ENCODE results near the gene SEPTIN12.

The SEPTIN12 gene

DNA sequence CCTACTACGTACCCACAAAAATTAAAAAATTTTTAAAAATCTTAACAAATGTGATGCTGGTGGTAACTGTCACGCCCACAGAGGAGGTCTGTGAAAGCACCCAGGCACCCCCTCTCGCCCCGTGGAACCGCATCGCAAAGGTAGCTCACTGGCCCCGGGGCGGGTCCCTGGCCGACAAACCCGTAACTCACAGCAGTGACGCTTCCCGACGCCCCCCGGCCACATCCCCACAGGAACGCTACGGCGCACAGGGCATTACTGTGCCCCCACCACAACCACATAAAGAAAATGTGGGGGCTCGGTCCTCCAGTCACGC lies 54.4 kb downstream of the SEPTIN12 start:
- Histone ChIP-seq H3K27me3 (ENCODE audit: insufficient read depth, low read length, poor library complexity) (no peaks in the 10 kb centered on the region), H3K27ac (ENCODE audit: low read length) (peak overlapping the region; percentile 69; the same call in 1 of the 2 replicates)

GRCh38 chr16:4733211-4733742 lies 54.9 kb downstream of the SEPTIN12 start:
- no peak for ATAC-seq (ENCODE audit: insufficient read depth, low read depth)
- Histone ChIP-seq H3K27me3 (ENCODE audit: insufficient read depth, low read length, poor library complexity) (no peaks in the 10 kb centered on the region), H2AFZ (ENCODE audit: low read depth, low read length) (peak overlapping the region; percentile 97), H3K4me3 (ENCODE audit: low read depth in 1 of 2, low read length in 2 of 2) (peak overlapping the region; percentile 89 to 94; a peak in 3 of 4 replicates), H3K4me1 (ENCODE audit: insufficient read depth, low read length) (peaks cover 32% of the 10 kb centered on the region), H3K27ac (ENCODE audit: low read length) (0 out of 2 replicates have a peak overlapping the region, but pooled peaks have one; percentile 69), H3K79me2 (ENCODE audit: insufficient read depth, low read length) (peaks cover 22% of the 10 kb centered on the region), H3K9ac (ENCODE audit: low read depth, low read length) (peak overlapping the region; percentile 85), H3K36me3 (ENCODE audit: insufficient read depth, low read length) (peaks cover 20% of the 10 kb centered on the region), H3K9me3 (ENCODE audit: insufficient read depth, low read length, severe bottlenecking) (no peaks in the 10 kb centered on the region), H4K20me1 (ENCODE audit: insufficient read depth, low read length) (peaks cover 2% of the 10 kb centered on the region; the same call in 1 of the 2 replicates), H3K4me2 (ENCODE audit: insufficient read depth, low read length) (peak overlapping the region; percentile 99)
- TF ChIP-seq CTCF (IDR thresholded peaks at IDR 0.05; ENCODE audit: borderline replicate concordance, extremely low read depth, low read length, poor library complexity, severe bottlenecking) (no peak), EZH2 (IDR thresholded peaks at IDR 0.05; ENCODE audit: borderline replicate concordance, low read depth, low read length, severe bottlenecking) (no peak)
- DNase-seq, result no peak

More for the DNA sequence above, 54.4 kb downstream of the SEPTIN12 start:
- Histone ChIP-seq H3K36me3 (ENCODE audit: insufficient read depth, low read length) (peaks cover 16% of the 10 kb centered on the region), H3K79me2 (ENCODE audit: insufficient read depth, low read length) (peaks cover 22% of the 10 kb centered on the region), H3K9me3 (ENCODE audit: insufficient read depth, low read length, severe bottlenecking) (no peaks in the 10 kb centered on the region), H3K9ac (ENCODE audit: low read depth, low read length) (peak overlapping the region; percentile 85), H3K4me3 (ENCODE audit: low read depth in 1 of 2, low read length in 2 of 2) (peak overlapping the region; percentile 89 to 94), H3K4me2 (ENCODE audit: insufficient read depth, low read length) (peak overlapping the region; percentile 99), H3K4me1 (ENCODE audit: insufficient read depth, low read length) (peaks cover 32% of the 10 kb centered on the region), H2AFZ (ENCODE audit: low read depth, low read length) (peak overlapping the region; percentile 97), H4K20me1 (ENCODE audit: insufficient read depth, low read length) (peaks cover 1% of the 10 kb centered on the region; the same call in 1 of the 2 replicates)
- DNase-seq, result no peak
- peak; percentile 16 for ATAC-seq (ENCODE audit: insufficient read depth, low read depth)
- TF ChIP-seq EZH2 (IDR thresholded peaks at IDR 0.05; ENCODE audit: borderline replicate concordance, low read depth, low read length, severe bottlenecking), result no peak
- TF ChIP-seq CTCF (IDR thresholded peaks at IDR 0.05; ENCODE audit: borderline replicate concordance, extremely low read depth, low read length, poor library complexity, severe bottlenecking), result no peak

DNA sequence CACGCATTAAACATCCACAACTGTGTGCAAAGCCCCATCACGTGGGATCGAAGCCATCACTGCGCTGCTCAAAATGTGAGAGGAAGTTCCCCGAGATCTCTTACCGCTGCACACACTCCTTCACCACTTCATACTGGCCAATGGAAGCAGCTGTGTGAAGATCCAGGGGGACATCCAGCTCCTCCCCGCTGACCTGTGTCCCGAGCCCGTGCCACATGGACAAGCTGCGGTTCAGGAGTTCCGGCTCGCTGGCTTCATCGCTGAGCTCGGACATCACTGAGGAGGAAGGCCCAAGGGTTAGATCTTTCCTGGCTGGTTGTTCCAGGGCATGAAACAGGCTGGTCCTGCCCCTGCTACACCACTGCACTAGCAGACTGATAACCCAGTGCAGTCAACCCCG lies 58.3 kb downstream of the SEPTIN12 start:
- Histone ChIP-seq H3K27ac (ENCODE audit: low read length) (no peak overlapping the region), H3K9ac (ENCODE audit: low read depth, low read length) (no peak overlapping the region), H3K4me3 (ENCODE audit: low read depth in 1 of 2, low read length in 2 of 2) (no peak overlapping the region), H3K4me1 (ENCODE audit: insufficient read depth, low read length) (peaks cover 23% of the 10 kb centered on the region), H3K79me2 (ENCODE audit: insufficient read depth, low read length) (peaks cover 22% of the 10 kb centered on the region), H3K36me3 (ENCODE audit: insufficient read depth, low read length) (peaks cover 44% of the 10 kb centered on the region), H3K27me3 (ENCODE audit: insufficient read depth, low read length, poor library complexity) (no peaks in the 10 kb centered on the region), H3K9me3 (ENCODE audit: insufficient read depth, low read length, severe bottlenecking) (no peaks in the 10 kb centered on the region), H3K4me2 (ENCODE audit: insufficient read depth, low read length) (no peak overlapping the region), H2AFZ (ENCODE audit: low read depth, low read length) (no peak overlapping the region), H4K20me1 (ENCODE audit: insufficient read depth, low read length) (peaks cover 2% of the 10 kb centered on the region; the same call in 1 of the 2 replicates)
- DNase-seq (no peak), ATAC-seq (ENCODE audit: insufficient read depth, low read depth) (no peak)
- TF ChIP-seq CTCF (IDR thresholded peaks at IDR 0.05; ENCODE audit: borderline replicate concordance, extremely low read depth, low read length, poor library complexity, severe bottlenecking) (no peak), EZH2 (IDR thresholded peaks at IDR 0.05; ENCODE audit: borderline replicate concordance, low read depth, low read length, severe bottlenecking) (no peak)
